ENCODE data around the gene SEC16A.

GRCh38 chr9:136419092-136419420 is 63.8 kb downstream of the SEC16A start:
- TF ChIP-seq POLR2AphosphoS5 (IDR thresholded peaks at IDR 0.05) (no peak), POLR2A (IDR thresholded peaks at IDR 0.05) (no peak)

Measured in suprapubic skin (tissue), 4 donors.